22Rv1 (cell line): ENCODE data around the gene MYOZ2.

Experiments used
- CTCF ChIP-seq: fragments of 450-650 bp; IDR thresholded peaks from 2 replicates; pipeline ENCODE4 v1.5.1; 2017; ENCODE audit warnings: mild to moderate bottlenecking
- ZFX ChIP-seq: fragments of 450-650 bp; IDR thresholded peaks from 2 replicates; pipeline ENCODE4 v1.6.1; 2017; ENCODE audit warnings: antibody characterized with exemption, borderline replicate concordance

GRCh38 chr4:119136546-119136945 lies 914 bp downstream of the MYOZ2 start:
- TF ChIP-seq CTCF (no peak), ZFX (no peak)
